ENCODE measurements around the gene PKN1.
"Not testable (repeated sequence)": the region's sequence is repeated elsewhere in the genome, so short reads cannot be mapped to it uniquely, and the experiment has no call there.

Gene PKN1

DNA sequence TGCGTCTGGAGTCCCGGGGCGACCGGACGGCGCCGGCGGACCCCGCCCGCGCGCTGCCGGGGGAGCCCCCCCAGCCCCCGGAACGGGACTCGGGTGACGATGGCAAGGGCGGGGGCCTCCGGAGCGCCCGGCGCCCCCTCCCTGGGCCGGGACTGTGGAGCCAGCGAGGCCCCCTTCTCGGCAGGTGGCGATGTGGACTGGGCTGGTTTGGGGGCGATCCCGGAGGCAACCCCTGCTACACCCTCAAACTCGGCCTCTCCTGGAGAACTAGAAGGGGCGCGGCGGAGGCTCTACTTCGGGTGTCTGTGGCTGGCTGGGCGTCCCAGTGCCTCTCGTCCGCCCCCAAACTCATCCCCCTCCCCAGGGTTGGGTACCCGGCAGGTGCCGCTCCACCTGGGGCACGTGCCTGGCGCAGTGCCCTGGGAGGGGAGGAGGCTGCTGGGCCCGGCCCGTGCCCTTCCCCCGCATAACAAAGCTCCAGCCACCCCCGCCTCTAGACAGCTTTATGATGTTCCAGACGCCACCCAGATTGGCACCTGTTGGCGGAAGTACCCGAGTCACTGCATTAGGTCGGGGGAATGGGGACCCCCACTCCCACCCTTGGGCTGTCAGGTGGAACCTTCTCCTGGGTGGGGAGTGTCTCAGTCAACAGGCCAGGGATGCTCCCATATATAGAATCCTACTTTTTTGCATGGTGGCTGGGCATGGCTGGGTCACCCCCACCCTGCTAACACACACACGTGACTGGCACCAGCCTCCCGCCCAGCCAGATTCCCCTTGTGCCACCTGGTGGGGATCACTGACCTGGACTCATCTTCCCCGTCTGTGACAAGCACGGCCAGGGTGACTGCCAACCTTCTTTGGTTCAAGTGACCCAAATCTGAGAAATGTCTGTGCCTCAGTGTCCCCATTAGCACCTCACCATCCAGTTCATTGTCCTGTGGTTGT, 722 bp downstream of the PKN1 start:
- DNase-seq = peak; percentile 54

DNA sequence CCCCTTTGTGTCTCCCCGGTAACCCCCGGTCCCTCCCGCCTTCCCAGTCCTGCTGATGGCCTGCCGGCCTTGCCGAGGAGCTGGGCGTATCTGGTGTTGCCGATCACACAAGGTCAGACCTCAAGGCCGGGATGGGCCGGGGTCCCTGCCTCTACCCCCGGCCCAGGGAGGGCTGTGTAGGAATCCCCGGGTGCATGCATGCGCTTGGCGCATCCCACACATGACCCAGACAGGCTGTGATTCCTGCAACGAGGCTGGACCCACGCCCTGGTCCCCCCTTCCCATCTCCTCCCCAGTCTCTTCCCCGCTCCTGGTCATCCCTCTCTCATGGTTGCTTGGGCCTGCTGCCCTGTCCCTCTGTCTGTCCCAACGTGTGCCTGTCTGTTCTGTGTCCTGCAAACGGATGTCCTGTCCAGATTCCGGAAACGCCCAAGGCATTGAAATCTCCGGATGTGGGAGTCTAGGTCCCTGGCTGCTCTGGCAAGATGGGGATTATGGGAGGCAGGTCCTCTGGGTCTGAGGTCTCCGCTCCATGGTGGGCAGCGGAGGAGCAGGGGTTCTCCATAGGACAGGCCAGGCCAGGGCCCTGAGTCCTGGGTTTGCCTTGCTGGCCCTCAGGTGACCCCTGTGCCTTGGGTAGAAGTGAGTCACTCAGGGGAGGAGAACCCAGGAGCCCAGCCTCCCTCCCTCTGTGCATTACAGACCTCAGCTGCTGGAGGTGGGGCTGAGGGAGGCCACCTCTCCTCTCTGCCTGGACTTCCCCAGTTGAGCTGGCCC, 1.6 kb downstream of the PKN1 start:
- no peak for DNase-seq

DNA sequence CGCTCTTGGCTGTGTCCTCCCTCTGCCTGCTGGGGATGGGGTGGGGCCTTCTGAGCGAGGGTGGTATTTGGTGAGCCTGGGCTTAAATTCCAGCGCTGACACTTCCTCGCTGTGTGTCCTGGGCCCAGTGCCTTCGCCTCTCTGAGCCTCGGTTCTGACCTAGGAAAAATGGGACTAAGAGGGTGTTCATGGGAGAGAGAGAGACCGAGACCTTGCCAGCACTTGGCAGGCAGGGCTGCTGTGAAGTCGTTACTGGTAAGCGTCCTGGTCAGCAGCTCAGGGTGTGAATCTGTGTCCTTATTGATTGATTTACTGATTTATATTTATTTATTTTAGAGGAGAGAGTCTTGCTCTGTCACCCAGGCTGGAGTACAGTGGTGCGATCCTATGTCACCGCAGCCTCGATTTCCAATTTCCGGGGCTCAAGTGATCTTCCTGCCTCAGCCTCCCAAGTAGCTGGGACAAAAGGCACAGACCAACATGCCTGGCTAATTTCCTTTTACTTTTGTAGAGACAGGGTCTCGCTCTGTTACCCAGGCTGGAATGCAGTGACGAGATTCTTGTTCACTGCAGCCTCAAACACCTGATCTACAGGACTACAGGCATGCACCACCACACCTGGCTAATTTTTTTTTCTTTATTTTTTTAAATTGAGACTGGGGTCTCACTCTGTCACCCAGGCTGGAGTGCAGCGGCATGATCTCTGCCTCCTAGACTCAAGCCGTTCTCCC, 2.4 kb downstream of the PKN1 start:
- DNase-seq = no peak

DNA sequence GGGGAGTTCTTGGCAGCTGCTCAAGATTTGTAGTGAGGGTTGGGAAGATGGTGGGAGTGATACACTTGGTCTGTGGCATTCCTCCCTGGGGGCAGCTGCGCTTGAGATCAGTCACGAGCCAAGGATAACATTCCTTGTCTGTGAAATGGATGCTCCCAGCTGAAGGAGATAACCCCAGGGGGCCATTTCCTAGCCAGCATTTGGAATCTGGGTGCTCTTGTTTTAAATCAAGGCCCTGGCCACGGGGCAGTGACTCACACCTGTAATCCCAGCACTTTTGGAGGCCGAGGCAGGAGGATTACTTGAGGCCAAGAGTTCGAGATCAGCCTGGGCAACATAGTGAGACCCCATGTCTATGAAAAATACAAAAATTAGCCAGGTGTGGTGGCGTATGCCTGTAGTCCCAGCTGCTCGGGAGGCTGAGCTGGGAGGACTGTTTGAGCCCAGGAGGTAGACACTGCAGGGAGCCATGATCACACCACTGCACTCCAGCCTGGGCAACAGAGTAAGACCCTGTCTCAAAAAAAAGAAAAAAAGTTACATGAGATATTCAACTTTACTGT, 4.6 kb downstream of the PKN1 start:
- DNase-seq = no peak

DNA sequence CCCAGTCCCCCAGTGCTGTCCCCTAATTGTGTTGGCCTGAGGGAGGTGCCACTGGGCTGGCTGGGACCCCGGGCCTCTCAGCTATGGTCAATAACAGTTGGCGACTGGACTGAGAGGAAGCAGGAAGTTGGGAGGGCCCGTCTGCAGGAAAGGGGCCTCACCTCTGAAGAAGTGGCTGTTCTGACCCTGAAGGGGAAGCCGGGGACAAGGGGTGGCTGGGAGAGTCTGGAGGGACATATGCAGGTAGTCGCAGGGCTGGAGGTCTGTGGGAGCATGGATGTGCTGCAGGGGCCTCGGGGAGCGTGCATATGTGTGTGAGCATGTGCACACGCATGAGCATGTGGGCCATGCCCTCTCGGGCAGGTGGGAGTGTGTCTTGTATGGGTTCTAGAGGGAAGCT, 5.9 kb downstream of the PKN1 start:
- no peak for DNase-seq

DNA sequence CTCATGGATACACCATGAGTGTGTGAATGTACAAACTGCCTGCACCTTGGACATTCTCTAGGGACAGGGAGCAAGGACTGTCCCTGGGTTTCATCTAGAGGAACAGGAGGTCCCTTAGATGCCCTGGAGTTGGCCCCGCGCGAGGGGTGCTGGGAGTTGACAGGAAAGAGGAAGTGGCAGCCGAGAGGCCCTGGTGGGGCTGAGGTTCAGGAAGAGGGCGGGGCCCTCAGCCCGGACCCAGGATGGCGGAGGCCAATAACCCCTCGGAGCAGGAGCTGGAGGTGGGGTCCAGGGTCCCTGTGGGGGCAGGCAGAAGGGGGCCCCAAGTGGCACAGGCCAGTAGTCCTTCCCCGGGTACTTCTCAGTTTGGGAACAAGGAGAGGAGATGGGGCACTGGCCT, 6.9 kb downstream of the PKN1 start:
- DNase-seq = no peak

DNA sequence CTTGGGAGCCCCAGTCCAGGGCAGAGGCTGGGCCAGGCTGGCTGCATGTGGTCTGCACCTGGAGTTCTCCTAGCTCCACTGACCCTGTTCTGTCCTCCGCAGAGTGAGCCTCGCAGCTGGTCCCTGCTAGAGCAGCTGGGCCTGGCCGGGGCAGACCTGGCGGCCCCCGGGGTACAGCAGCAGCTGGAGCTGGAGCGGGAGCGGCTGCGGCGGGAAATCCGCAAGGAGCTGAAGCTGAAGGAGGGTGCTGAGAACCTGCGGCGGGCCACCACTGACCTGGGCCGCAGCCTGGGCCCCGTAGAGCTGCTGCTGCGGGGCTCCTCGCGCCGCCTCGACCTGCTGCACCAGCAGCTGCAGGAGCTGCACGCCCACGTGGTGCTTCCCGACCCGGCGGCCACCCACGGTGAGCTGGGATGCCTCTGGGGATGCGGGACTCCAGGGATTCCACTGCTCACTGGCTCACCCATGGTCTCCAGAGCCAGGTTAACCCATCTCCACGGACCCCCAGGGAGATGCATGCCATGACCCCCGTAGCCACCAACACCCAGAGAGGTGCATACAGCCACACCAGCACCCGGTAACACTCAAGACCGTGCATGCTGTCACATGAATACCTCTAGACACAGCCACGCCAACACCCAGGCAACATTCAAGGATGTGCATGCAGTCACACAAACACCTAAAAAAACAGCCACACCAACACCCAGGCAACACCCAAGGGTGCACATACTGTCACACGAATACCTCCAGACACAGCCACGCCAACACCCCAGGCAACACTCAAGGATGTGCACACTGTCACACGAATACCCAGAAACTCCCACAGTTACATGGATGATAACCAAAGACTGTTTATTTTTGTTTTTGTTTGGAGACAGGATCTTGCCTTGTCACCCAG, 8.2 kb downstream of the PKN1 start:
- DNase-seq = no peak

DNA sequence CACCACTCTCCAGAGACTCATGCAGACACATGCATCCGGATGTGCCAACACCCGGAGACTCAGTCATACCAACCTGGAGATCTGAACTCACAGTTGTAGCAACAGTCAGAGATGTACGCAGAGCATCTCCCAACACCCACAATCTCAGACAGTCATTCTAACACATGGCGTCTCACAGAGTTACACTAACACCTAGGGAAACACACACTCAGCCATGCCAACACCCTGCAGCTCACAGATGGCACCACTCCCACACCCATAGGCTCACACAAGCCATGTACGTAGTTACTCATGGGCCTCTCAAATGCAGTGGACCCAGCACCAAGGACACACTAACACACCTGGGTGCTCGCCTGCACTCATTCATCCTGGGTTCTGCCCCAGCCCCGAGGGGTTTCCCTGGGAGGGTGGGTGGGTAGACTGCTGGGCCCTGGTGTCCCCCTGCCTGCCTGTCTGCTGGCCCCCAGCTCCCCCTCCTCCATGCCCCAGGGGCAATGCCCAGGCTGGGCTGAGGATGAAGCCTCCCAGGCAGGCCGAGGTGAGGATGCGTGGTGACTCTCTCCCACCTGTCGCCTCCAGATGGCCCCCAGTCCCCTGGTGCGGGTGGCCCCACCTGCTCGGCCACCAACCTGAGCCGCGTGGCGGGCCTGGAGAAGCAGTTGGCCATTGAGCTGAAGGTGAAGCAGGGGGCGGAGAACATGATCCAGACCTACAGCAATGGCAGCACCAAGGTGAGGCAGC, 10.0 kb downstream of the PKN1 start:
- DNase-seq = no peak

DNA sequence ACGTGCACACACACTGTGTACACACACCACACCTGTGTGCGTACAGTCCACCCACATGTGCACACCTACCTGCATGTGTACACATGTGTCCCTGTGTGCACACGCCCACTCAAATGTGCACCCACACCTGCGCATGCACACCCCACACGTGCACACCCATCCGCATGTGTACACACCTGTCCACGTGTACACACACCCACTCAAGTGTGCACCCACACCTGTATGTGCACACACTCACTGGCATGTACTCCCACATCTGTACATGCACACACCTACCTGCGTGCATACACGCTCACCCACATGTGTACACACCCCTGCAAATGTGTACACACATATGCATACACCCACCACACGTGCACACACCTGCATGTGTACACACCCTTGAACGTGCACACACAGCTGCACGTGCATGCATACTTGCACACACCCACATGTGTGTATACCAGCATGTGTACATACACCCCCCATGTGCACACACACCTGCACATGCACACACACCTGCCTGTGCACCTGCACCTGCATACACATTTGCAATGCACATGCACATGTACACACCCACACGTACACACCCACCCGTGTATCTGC, 10.6 kb downstream of the PKN1 start:
- DNase-seq = no peak

DNA sequence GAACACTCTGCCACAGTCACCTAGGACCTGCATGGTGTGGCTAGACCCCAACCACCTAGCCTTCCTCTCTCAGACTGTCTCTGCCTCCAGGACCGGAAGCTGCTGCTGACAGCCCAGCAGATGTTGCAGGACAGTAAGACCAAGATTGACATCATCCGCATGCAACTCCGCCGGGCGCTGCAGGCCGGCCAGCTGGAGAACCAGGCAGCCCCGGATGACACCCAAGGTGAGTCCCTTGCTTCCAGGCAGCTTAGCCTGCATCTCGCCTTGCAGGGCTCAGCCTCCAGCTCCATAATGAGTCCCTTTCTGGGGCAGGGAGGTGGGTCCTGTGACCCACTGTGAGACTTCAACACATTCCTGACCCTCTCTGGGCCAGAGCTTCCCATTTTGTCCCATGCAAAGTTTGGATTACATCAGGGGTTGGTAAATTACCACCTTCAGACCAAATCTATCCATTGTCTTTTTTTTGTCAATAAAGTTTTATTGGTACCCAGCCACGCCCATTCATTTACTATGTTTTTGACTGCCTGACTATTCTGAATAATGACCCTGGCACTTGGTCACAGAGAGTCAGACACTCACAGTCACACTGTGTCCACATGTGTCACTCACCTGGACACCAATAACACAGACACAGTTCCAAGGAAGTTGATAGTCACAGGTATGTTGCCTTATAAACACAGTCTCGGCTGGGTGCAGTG, 13.4 kb downstream of the PKN1 start:
- DNase-seq = no peak

DNA sequence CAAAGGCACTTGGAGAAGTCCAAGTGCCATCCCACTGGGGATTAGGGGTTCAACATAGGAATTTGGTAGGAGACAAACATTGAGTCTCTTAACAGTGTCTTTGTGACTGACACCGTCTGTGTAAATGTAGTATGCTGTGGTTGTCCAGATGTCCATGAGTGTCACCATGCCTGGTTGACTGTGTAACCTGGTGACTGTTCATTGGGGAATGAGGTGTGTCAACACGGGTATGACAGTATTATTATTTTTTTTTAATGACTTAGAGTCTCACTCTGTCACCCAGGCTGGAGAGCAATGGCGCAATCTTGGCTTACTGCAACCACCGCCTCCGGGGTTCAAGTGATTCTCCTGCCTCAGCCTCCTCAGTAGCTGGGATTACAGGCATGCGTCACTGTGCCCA, 16.2 kb downstream of the PKN1 start:
- no peak for DNase-seq

DNA sequence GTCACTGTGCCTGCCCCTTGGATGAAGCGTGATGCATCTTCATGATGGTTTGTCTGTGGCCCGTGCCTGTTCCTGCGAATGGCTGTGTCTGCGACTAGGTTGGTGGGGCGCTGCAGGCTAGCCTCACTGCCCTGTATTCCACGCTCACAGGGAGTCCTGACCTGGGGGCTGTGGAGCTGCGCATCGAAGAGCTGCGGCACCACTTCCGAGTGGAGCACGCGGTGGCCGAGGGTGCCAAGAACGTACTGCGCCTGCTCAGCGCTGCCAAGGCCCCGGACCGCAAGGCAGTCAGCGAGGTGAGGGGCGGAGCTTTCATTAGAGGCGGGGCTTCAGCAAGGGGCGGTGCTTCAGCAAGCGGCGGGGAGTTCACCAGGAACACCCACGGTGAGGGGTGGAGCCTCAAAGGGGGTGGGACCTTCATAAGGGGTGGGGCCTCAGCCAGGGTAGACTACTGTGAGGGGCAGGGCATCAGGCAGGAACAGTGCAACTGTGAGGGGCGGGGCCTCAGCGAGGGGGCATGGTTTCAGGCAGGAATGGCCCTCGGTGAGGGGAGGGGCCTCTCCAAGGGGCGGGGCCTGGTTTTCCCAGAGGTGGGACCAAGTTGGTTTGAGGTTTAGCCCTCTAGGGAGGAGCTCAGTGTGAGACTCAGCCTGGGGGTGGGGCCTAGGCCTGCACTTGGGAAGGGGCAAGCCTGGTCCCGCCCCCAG, 17.2 kb downstream of the PKN1 start:
- DNase-seq = no peak

DNA sequence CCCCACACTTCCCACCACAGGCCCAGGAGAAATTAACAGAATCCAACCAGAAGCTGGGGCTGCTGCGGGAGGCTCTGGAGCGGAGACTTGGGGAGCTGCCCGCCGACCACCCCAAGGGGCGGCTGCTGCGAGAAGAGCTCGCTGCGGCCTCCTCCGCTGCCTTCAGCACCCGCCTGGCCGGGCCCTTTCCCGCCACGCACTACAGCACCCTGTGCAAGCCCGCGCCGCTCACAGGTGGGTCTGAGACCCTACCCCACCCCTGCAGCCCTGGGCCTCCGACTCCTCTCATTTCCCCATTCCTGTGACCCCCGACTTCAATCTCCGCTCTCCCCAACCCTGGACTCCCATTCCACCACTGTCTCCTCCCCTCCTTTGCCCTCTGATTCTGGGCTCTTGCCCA, 17.8 kb downstream of the PKN1 start:
- DNase-seq = no peak

DNA sequence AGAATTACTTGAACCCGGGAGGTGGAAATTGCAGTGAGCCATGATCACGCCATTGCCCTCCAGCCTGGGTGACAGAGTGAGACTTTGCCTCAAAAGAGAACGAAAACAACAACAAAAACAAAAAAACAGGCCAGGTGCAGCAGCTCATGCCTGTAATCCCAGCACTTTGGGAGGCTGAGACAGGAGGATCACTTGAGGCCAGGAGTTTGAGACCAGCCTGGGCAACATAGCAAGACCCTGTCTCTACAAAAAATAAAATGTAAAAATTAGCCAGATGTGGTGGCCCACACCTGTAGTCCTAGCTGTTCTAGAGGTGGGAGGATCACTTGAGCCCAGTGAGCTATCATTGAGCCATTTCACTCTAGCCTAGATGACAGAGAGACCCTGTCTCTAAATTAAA, 19.2 kb downstream of the PKN1 start:
- not testable (repeated sequence) for DNase-seq

DNA sequence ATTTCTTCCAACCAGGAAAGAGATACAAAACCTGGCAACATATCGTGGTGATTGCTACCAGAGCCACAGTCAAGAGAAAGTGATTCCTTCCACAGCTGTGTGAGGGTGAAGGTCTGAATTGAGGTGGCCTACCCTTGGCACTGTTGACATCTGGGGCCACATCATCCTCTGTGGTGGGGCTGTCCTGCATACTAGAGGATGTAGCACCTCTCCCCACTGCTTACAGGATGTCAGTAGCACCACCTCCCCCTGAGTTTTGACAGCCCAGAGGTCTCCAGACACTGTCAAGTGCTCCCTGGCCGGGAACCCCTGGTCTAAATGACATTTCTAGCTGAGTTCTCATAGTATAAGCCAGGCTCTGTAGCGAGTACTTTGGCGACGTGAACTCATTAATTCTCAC, 26.6 kb downstream of the PKN1 start:
- DNase-seq = no peak

DNA sequence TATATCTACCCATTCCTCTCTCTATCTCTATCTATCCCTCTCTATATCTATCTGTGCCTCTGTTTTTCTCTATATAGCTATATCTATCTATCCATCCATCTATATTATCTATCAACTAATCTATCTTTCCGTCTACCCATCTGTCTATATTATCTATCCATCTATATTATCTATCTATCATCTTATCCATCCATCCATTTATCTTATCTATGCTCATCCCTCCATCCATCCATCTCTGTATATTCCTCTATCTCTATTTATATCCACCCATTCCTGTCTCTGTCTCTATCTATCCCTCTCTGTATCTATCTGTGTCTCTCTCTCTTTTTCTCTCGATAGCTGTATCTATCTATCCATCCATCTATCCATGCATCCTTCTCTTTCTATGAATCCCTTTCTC, 27.8 kb downstream of the PKN1 start:
- no peak for DNase-seq

DNA sequence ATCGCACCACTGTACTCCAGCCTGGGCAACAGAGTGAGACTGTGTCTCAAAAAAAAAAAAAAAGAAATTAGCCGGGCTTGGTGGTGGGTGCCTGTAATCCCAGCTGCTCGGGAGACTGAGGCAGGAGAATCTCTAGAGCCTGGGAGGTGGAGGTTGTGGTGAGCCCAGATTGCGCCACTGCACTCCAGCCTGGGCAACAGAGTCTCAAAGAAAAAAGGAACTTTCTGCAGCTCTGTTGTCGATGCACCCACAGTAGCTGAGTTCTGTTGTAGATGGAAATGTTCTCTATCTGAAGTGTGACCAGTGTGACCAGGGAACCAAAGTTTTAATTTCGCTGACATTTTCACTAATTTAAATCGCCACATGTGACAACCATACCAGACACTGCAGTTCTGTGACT, 29.3 kb downstream of the PKN1 start:
- not testable (repeated sequence) for DNase-seq

DNA sequence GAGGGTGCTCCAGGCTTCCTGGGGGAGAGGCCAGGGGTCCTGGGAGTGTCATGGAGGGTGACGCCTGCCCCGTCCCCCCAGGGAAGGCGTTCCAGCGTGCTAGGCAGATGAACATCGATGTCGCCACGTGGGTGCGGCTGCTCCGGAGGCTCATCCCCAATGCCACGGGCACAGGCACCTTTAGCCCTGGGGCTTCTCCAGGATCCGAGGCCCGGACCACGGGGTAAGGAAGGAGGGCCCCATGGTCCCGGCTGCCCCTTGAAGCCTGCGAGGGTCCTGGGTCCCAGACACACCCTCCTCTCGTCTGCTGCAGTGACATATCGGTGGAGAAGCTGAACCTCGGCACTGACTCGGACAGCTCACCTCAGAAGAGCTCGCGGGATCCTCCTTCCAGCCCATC, 30.6 kb downstream of the PKN1 start:
- DNase-seq = no peak

DNA sequence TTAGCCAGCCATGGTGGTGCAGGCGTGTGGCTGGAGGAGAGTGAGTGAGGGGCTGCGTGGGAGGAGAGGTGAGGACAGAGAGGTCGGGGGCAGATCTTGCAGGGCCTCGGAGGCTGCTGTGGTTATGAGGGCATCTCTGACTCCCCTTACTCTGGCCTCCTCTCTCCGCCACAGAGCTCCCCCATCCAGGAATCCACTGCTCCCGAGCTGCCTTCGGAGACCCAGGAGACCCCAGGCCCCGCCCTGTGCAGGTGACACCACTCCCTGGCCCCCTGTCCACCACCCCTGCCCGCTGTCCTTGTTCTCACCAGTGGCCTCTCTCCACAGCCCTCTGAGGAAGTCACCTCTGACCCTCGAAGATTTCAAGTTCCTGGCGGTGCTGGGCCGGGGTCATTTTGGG, 34.3 kb downstream of the PKN1 start:
- no peak for DNase-seq

DNA sequence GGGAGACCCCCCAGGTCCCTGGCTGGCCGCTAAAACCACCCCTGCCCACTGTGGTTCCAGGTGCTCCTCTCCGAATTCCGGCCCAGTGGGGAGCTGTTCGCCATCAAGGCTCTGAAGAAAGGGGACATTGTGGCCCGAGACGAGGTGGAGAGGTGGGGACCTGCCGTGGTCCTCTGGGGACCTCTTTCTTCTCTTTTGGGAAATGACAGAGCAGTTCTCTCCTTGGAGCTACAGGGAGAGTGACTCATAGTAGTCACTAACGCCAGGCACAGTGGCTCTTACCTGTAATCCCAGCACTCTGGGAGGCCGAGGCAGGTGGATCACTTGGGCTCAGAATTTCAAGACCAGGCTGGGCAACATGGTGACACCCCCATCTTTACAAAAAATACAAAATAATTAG, 34.7 kb downstream of the PKN1 start:
- DNase-seq = no peak

All from DMS79 (cell line).